LNCaP clone FGC (cell line): Measurements from ENCODE around the gene GABRB1.

Experiments used
- DNase-seq: peaks from one replicate; pipeline ENCODE4 v3.0.0-alpha.2; 2011; ENCODE audit warnings: low read depth
- H3K4me3 ChIP-seq: 2 replicates; pipeline ENCODE4 v1.5.1; 2011; ENCODE audit warnings: mild to moderate bottlenecking, low read depth, low read length, control low read depth
- CTCF ChIP-seq: IDR thresholded peaks from 2 replicates; pipeline ENCODE4 v1.5.1; 2012; ENCODE audit warnings: mild to moderate bottlenecking; ENCODE audit not compliant: control insufficient read depth, insufficient read depth; ENCODE audit errors: extremely low read depth

Gene GABRB1

DNA sequence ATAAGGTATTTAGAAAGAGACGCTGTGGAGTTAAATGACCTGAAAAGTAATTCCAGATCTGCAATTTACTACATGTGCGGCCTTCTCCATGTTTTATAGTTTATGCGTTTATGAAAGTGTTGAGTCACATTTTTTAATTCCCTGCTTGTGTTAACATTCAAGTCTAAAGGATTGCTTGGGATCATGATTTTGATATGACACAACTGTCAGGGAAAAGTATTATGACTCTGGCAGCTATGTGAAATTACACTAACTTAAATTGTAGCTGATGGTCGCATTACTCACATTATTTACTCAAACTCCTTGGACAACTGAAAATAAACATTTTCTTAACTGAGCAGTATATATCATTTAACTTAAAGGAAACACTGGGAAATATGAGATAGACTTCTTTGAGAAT lies 14.3 kb upstream of the GABRB1 start:
- no peak for DNase-seq
- no peak overlapping the region for H3K4me3 ChIP-seq
- no peak for TF ChIP-seq CTCF

DNA sequence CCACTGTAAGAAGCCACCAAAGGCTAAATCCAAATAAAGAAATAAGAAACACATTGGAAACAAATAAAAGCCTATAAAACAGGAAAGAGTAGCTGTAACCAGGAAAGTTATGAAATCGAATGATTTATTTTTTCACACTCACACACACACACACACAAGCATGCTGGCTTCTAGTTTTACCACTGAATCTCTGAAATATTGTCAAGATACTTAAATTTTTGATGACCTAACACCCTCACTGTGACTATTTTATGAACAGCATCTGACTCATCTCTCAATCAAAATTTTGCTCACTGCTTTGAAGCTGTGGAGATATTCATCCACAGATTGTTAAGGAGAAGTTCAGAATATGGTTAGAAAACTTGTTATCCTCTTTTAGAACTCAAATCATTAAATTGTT lies 13.9 kb upstream of the GABRB1 start:
- DNase-seq: no peak
- no peak overlapping the region for H3K4me3 ChIP-seq
- TF ChIP-seq CTCF: no peak

GRCh38 chr4:47031751-47032404 lies 511 bp downstream of the GABRB1 start:
- no peak for TF ChIP-seq CTCF
- H3K4me3 ChIP-seq: no peak overlapping the region
- DNase-seq: no peak

DNA sequence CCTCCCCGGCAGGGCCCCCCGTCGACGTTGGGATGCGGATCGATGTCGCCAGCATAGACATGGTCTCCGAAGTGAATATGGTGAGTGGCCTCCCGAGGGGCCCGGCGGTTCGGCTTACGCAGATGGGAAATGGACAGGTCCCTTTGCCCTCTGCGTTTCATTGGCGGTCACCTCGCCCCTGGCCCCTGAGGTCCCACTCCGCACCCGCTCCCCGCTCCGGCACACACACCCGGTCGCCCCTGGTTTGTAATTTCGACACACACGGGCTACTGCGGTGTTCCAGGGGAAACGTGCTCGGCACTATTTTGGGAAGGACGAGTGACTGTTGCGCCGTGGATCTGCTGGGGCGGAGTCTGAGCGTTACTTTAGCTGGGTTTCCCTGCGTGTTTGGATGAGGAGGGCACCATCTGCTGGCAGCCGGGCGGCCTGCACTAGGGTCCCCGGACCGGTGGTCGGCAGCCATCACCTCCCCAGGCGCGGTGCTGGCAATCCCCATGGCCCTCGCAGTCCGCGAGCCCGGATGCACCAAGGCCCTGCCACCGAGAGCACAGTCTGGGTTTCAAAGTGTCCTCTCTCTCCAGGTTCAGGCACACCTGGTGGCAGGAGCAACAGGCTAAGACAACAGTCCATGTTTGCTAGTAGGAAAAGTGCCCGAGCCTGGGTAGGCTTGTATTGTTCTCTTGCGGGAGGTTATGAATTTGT lies 1.2 kb downstream of the GABRB1 start:
- no peak for DNase-seq
- H3K4me3 ChIP-seq: peak overlapping the region; percentile 6; the same call in 1 of the 2 replicates
- peak; percentile 69 for TF ChIP-seq CTCF

DNA sequence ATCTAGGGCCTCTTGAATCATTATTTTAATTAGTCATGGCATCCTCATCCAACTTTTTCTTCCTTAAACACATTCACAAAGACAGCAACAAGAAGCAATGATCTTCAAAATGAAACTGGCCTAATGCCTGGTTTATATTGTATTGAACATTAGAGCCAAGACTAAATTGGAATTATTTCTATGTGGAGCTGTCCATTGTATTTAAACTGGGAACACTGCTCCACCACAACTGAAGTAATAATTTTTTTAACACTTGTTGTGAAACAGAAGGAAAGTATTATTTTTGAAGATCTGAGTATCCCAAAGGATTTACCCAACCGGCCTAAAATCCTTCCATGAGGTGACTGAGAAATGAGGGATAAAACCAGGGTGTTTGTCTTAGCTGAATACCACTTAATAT lies 6.9 kb downstream of the GABRB1 start:
- DNase-seq: no peak
- TF ChIP-seq CTCF: no peak
- H3K4me3 ChIP-seq: no peak overlapping the region

DNA sequence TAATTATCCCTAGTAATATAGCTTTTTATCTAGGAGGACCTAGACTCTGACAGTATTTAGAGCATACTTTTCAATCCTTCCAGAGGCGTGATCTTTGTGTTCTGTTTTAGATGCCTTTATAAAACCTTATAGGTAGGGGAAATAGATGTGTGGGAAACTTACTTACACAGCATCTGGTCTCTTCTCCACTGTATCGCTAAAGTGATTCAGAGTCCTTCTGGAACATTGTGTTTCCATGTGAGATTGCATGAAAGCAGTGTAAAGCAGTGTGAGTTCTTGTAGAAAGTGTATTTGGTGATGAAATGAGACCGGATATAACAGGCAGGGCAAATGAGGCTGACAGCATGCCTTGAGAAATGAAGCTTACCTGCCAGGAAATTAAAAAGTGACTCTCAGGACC lies 9.5 kb downstream of the GABRB1 start:
- no peak for TF ChIP-seq CTCF
- DNase-seq: no peak

GRCh38 chr4:47043821-47044220 lies 12.5 kb downstream of the GABRB1 start:
- no peak overlapping the region for H3K4me3 ChIP-seq
- DNase-seq: no peak
- TF ChIP-seq CTCF: no peak

More for the DNA sequence above, 9.5 kb downstream of the GABRB1 start:
- H3K4me3 ChIP-seq: no peak overlapping the region
